HEK293T (cell line): ENCODE measurements around the gene ZFP36.

Source experiments
- BHLHE40 ChIP-seq: fragments of 450-650 bp; IDR thresholded peaks from 2 replicates; pipeline ENCODE4 v1.6.1; 2016; ENCODE audit warnings: mild to moderate bottlenecking, moderate library complexity, borderline replicate concordance
- FOXM1 ChIP-seq: fragments of 450-650 bp; IDR thresholded peaks from 2 replicates; pipeline ENCODE4 v1.6.1; 2017; ENCODE audit warnings: mild to moderate bottlenecking, borderline replicate concordance
- HDGF ChIP-seq: fragments of 450-650 bp; IDR thresholded peaks from 2 replicates; pipeline ENCODE4 v1.6.1; 2017; ENCODE audit warnings: antibody characterized with exemption, borderline replicate concordance

DNA sequence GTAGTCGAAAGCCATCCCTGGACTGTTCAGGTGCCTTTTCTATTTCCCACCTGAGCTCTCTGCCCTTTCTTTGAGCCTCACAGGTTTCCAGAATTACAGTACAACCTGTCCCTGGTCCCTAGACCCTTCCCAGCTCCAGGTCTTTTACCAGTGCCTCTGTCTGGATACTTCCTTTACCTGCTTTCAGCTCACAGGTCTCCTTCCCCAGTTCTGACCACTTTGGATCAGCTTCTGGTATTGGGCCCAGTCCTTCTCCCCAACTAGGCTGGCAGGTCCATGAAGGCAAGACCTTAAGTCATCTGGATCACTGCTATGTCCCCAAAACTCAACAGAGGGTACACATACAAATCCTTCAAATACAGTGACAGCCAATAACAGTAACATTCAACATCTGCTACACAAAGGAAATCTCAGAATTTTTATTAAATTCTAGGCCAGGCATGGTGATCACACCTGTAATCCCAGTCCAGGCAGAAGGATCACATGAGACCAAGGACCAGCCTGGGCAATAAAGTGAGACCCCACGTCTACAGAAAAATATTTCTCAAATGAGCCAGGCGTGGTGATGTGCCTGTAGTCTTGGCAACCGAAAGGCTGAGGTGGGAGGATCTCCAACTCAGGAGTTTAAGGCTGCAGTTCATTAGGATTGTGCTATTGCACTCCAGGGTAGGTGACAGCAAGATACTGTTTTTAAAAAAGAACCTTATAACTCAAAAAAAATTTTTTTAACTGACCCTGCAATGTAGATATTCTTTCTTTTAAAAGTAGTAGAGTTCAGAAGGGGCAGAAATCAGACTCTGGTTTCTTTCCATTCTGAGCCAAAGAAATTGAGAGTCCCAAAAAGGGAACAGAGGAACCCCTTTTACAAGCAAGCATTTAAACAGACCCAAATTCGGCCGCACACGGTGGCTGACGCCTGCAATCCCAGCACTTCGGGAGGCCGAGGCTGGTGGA is 27.8 kb downstream of the ZFP36 start:
- TF ChIP-seq HDGF: no peak
- TF ChIP-seq FOXM1: no peak
- no peak for TF ChIP-seq BHLHE40
